Amygdala (tissue), 56 donors: Measurements from ENCODE around the gene MAGIX.
A peak's percentile ranks its signal among the peaks of the same experiment; 100 is the strongest.
"Not testable (repeated sequence)": the region's sequence is repeated elsewhere in the genome, so short reads cannot be mapped to it uniquely, and the experiment has no call there.

Experiments
- DNase-seq, 56 donors: peaks; one replicate each; lab custom pipeline; 2025; lab: John Stamatoyannopoulos, UW

MAGIX gene

DNA sequence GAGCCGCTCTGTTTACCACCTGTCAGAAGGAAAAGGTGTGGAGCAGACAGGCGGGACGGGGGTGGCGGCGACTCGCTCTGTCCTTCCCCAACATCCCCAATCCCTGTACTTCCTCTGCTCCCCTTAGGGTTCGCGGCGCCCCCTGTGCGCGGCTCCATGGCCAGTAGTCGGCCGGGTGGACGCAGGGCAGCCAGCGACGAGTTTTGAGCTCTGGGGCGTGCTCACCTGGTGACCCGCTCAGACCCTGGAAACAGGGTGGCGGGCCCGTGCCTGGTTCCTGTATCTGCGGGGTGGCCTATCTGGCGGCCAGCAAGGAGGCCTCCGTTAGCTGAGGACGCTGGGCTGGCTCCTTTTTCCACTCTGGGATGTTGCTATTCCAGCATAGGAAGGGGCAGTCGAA, 5.4 kb upstream of the MAGIX start:
- DNase-seq: no peak

DNA sequence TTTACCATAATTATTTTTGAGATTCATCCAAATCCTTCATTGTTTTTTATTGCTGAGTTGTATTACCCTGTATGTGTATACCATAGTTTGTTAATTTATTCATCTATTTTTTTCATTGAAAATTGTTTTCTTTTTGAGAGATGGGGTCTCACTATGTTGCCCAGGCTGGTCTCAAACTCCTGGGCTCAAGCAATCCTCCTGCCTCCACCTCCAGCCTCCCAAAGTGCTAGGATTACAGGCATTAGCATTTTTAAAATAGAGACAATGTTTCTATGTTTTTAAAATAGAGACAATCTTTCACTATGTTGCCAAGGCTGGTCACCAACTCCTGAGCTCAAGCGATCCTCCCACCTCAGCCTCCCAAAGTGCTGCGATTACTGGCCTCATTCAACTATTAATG, 1.6 kb upstream of the MAGIX start:
- DNase-seq: no peak

DNA sequence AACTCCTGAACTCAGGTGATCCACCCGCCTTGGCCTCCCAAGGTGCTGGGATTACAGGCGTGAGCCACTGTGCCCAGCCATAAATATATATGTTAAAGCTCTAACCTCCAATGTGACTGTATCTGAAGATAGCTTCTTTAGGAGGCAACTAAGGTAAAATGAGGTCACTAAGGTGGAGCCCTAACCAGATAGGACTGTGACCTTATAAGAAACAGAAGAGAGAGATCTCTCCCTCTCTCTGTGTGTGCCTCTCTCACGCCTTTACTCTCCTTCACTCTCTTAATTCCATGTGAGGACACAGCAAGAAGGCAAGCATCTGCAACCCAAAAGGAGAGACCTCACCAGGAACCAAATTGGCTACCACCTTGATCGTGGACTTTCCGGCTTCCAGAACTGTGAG, 926 bp upstream of the MAGIX start:
- DNase-seq: no peak

DNA sequence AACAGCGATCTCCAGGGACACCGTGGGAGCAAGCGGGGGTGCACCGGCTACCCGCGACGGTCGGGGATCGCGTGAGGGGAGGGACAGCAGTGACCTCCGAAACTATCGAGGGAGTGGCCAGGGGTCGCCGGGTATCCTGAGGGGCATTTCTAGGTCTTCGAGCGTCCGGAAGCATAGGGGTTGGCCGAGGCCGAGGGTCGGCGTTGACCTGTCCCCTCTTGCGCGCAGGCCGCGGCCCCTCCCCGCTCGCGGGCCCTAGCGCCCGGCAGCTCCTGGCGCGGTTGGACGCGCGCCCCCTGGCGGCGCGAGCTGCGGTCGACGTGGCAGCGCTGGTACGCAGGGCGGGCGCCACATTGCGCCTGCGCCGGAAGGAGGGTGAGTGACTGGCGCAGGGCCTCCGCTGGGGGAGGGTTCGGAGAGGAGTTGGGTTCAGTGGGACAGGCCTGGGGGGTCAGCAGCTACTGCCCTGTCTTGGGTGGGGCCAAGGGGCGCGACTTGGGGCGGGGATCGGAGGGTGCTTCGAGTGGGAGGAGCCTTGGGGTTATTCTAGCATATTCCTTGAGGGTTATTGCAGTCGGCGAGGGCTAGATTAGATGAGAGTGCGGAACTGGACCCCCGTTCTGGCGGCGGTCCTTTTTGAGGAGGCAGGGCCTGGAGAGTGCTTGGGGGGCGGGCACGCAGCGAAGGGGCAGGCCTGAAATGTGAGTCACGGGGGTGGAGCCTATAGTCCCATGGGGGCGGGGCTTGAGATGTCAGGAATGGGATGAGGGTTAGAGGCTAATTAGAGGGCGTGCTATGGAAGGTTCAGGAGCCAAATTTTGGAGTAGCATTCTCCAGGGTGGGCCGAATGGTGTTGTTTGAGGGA, 1.2 kb downstream of the MAGIX start:
- peak; percentile 16 to 89 (median 78) for DNase-seq

DNA sequence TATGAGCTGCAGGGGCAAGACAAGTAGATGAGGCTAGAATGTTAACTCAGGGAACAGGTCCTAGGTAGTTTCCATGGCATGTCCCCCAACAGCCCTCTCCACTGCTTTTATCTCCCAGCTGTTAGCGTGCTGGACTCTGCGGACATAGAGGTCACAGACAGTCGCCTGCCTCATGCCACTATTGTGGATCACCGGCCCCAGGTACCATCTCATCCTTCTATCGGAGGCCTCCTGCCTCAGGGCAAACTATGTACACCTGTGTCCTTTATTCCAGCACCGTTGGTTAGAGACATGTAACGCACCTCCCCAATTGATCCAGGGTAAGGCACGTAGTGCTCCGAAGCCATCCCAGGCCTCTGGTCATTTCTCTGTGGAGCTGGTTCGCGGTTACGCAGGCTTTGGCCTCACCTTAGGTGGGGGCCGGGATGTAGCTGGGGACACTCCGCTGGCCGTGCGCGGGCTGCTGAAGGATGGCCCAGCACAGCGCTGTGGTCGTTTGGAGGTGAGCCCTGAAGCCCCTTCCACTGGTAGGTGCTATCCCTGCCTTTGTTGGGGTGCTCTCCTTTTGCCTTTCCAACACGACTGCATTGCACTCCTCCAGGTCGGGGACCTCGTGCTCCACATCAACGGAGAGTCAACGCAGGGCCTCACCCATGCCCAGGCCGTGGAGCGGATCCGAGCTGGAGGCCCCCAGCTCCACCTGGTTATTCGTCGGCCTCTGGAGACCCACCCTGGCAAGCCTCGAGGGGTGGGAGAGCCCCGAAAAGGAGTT, 2.2 kb downstream of the MAGIX start:
- no peak for DNase-seq

DNA sequence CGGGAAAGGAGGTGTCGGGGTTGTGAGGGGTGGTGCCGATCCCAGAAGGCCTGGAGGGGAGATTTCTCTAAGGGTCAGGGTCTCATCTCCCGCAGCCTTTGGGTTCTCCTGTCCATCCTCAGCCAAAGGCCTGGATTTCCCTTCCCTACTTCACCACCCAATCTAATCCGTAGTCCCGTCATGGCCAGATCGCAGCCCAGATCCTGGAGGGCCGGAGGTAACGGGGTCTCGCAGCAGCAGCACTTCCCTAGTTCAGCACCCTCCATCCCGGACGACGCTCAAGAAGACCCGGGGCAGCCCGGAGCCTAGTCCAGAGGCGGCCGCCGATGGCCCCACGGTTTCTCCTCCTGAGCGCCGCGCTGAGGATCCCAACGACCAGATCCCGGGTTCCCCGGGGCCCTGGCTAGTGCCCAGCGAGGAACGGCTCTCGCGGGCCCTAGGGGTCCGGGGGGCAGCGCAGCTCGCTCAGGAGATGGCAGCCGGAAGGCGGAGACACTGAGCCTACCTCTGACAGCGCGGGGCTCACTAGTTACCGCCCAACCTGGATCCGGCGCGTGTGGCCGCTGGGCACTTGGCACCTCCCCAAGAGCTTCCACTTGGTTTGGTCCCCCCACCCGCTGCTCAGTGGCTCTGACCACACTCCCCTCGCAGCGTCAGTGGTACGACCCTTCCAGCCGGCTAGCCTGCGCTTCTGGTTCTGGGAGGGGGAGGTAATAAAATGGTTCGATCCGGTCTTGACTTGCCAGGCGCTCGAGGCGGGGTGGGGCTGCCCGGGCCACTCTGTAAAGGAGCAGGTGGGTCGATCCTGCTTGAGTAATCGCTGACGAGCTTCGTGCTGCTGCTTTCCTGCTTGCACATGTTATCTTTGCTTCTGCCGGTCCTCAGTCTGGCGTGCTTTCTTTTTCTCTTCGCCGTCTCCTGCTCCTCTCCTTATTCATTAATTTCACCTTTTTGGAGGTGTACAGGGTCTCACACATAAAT, 3.6 kb downstream of the MAGIX start:
- DNase-seq: peak in 51 of 56 donors; percentile 1 to 82 (median 32)

DNA sequence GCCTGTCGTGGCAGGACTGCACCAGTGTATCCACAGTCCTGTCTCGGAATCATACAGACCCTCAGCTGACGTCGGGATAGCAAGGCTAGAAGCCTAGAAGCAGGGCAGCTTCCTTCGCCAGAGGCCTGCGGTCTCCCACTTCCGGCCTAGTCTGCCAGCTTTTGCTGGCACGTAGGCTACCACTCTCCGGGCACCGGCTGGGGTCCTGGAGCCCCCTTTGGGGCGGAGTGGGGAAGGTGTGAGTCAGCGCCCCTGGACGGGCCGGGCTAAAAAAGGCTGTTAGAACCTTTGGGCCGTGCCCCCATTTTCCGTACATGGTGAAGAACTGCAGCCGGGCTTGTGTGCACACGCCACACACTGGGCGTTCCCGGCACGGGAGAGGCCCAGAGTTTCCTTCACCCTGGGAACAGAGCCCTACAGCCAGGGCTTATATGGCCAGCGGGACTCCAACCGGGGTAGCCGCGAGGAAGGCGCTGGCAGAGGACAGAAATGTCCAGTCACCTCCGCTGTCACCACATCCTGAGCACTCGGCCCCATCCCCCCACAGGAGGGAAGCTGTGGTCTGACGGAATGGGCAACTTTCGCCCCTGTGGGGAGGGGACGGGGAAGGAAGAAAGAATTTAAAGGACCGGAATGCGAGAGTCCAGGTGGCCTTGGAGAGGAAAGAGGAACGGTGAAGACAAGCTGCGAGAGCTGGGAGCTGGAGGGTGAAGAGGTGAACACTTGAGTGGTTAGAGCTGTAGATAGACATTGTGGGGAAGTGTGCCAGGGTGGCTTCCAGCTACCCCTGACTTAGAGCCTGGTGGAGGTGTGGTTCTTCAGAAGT, 4.6 kb downstream of the MAGIX start:
- DNase-seq: peak in 18 of 56 donors; percentile 2 to 51 (median 12)

DNA sequence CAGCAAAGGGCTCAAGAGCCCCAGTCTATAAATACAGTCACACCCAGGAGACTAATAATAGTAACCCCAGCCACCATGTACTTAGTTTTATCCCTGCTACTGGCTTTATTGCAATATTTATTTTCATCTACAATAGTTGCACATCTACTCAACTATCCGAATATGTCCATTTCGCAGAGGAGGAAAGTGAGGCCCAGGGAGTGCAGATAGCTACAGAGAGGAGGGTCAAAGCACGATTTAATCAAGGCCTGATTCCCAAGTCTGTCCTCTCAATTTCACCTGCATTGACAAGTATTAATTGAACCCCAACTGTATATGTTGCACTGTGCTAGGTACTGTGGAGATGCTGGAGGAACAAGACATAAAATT, 5.2 kb downstream of the MAGIX start:
- no peak for DNase-seq

DNA sequence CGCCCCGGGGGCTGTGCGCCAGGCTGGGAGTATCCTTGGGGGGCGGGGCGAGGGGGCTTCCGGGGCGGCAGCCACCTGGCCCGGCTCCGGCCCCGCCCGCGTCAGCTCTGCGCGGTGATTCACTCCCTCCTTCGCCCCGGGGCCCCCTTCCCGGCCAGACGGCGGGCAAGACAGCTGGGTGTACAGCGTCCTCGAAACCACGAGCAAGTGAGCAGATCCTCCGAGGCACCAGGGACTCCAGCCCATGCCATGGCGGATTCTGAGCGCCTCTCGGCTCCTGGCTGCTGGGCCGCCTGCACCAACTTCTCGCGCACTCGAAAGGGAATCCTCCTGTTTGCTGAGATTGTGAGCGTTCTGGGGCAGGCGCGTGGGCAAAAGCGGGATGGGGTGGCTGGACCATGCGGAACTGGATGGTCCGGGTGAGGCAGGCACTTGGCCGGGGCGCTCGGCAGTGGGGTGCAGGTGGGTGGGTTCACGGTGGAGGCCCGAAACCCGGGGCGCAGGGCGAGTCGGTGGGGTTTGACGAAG, 9.3 kb downstream of the MAGIX start, which contains the start of gene PLP2:
Gene PLP2 (plus strand): TSS at position 147 of the 528 bp plus-strand sequence. CDS start 103 bp downstream, at position 250.
- DNase-seq: peak in 4 of 56 donors; percentile 7 to 22 (median 13)

DNA sequence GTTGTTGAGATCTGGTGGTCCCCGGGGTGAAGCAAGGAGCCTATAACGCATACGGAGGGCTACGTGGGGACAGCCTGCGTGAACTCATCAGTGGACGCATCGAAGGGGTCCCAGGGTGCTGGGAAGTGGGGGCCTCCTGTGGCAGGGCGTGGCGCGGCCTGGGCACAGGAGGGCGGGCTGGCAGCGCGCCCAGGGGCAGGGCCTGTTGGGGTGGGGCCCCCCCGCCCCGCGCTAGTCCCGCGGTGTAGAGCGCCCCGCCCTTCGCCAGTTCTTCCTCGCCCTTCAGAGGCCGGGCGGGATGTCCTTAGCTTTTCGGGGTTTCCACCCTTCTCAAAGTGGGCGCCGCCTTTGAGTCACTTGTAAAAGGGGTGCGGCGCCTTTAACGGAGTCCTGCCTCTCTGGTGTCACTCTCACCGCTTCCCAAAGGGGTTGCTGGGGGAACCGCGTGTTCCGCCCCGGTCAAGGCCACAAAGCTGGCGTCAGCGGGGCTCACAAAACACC, 9.8 kb downstream of the MAGIX start:
- peak in 16 of 56 donors; percentile 2 to 47 (median 16) for DNase-seq

DNA sequence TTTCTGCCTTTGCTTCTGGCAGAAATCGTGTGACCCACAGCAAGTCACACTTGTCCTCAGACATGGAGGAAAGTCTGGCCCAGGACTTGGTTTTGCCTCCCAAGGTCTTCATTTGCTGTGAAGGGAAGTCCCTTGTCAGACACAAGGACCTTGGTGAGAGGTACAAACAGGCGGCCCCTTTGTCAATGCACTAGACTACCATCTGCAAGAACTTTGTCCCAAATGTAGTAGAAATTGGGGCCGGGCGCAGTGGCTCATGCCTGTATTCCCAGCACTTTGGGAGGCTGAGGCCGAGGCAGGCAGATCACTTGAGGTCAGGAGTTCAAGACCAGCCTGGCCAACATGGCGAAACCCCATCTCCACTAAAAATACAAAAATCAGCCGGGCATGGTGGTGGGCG, 11.0 kb downstream of the MAGIX start:
- DNase-seq: not testable (repeated sequence)

DNA sequence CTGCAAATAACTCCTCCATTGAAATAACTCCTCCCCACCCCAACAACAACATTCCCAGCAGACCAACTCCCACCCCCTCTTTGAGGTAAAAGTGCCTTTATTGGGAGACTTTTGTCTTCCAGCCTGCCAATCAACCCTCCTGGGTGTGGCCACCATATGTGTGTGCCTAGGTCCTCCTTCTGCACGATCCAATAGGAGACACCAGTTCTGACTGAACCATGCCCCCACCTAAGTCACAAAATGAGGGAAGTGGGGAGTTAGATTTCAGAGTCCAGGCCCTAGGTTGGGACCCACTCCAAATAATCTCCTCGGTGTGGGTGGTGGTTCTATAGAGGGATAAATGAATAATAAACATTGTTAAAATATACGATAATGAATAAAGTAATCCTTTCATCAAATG, 12.2 kb downstream of the MAGIX start:
- no peak for DNase-seq

DNA sequence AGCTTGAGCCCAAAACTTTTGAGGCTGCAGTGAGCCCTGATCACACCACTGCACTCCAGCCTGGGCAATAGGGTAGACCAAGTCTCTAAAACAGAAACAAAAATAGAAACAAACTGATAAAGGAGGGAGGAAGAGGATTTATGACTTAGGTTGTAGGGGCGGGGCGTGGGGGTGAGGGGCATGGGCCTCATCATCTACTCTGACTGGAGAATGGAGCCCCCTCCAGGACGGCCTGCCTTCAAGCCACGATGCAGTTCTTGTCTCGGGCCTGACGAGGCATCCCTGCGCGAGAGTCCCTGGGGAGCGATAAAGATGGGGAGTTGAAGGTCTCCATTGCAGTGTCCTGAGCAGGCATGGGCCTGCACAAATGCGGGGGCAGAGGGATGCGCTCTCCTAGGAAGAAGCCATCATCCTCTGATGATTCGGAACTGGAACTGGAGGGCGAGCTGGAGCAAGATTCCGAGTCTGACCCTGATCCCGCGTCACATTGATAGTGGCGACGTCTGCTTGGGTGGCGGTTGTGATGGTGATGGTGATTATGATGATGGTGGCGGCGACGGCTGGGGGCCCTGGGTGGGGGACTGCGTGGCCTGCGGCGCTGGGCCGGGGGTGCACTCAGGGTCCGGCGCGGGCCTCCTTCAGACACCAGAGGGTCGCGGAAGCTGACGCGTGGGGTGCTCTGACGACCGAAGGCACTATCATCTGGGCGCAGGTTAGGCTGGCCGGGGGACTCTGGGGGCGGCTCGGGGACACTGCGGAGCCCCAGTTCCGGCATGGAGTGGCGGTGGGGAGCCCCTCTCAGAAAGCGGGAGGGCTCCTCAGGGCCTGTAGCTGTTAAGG, 13.1 kb downstream of the MAGIX start:
- DNase-seq: no peak

DNA sequence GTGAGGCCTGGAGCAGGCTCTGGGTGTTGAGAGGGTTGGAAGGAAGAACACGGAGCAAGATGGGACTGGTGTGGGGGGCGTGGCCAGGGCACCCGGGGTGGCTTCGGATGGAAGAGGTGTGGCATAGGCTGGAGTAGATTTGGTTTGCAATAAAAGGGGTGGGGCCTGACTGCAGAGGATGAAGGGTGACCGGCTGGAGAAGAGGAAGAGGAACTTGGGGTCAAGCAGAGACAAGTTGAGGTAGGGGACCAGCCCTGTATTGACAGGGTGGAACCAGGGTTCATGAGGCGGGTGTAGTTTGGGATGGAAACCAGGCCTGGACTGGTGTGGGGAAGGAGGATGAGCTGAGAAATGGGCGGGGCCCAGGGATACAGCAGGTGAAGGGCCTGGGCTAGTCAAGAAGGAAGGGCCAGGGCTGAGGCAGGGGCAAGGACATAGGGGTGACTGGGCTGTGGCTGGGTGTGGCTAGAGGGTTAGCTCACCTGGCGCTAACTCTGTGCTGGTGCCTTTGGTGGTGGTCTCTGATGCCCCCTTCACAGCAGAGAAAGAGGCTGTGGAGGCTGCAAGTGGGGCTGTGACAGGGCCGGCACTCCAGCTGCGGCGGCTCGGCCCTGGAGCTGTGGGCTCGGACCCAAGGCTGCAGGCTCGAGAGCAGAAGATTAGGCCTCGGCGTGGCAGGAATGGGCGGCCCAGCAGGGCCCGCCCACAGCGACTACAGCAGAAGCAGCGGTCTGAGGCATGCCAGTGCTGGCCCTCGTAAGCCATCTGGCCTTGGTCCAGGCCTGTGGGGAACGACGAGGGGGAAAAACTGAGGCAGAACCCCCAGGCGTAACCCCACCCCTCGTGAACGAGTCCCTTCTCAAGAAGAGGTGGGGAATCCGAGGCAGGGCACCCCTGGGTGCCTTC, 14.1 kb downstream of the MAGIX start:
- no peak for DNase-seq

DNA sequence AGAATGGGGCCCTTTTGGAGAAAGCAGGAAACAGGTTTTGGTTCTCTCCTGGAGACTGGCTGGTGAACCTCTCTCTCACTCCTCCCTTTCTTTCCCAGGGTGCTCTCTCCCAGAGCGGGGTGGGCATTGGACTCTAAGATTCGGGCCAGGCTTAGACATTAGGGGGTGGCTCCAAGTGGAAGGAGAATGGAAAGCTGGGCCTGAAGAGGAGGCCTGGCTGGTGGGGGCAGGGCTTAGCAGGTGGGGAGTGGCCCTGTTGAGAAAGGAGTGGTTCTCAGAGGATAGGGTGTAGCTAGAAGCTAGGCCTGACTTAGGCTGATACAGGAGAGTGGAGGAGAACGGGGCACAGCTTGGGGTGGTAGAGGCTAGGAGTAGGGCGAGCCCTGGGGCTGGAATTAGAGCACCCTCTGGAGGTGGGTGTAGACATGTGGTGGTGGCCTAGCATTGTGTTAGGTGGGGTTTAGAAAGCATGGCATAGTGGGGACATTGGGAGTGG, 14.8 kb downstream of the MAGIX start:
- peak in 1 of 56 donors; percentile 6 for DNase-seq

DNA sequence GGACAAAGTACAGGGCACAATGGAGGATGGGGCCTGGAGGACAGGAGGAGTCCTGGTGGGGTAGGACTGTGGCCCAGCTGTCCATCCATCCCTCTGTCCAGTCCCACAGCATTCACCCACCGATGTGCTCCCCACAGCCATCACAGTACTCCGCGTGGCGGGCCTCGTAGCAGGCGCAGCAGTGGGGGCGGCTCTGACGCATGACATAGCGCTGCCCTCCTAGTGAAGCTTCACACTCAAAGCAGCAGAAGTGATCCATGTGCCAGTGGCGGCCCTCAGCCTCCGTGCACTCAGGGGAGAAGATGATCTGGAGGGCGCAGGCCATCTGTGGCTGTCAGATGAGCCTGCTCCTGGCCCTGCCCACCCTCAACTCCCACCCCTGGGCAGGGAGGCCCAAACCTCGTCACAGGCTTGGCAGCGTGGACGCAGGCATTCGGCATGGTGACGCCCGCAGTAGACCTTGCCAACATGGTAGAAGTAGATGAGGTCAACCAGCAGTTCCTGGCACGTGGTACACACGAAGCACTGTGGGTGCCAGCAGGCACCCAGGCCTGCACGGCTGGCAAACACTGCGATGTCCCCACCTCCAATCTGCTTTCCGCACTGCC, 15.4 kb downstream of the MAGIX start:
- no peak for DNase-seq
